ENCODE measurements around the gene ATP6V0D1.

Gene ATP6V0D1

GRCh38 chr16:67461600-67462278 lies 19.2 kb downstream of the ATP6V0D1 start:
- H3K4me3 ChIP-seq (ENCODE audit: low read length) = no peak overlapping the region
- H3K27ac ChIP-seq (ENCODE audit: low read length) = no peak overlapping the region
- no peak for TF ChIP-seq EZH2phosphoT487 (IDR thresholded peaks at IDR 0.05; ENCODE audit: low read depth)
- TF ChIP-seq CTCF (IDR thresholded peaks at IDR 0.05; ENCODE audit: low read depth, low read length) = no peak
- no peak overlapping the region for H3K9ac ChIP-seq (ENCODE audit: low read length)
- no peaks in the 10 kb centered on the region for H3K27me3 ChIP-seq (ENCODE audit: low read depth, low read length)
- H3K36me3 ChIP-seq (replicated peaks; ENCODE audit: low read depth, low read length) = no peaks in the 10 kb centered on the region
- no peak overlapping the region for H2AFZ ChIP-seq (ENCODE audit: low read depth, low read length)
- no peak overlapping the region for H3K4me2 ChIP-seq (ENCODE audit: low read length)
- H4K20me1 ChIP-seq (ENCODE audit: insufficient read depth, low read length) = peaks cover 69% of the 10 kb centered on the region
- H3K4me1 ChIP-seq (ENCODE audit: low read length) = peaks cover 7% of the 10 kb centered on the region
- H3K9me3 ChIP-seq (ENCODE audit: insufficient read depth, low read length) = no peaks in the 10 kb centered on the region
- H3K79me2 ChIP-seq (ENCODE audit: low read length) = peaks cover 16% of the 10 kb centered on the region; the same call in 1 of the 2 replicates

- H3K4me1 ChIP-seq (ENCODE audit: low read length) = peaks cover 14% of the 10 kb centered on the region
- no peak overlapping the region for H3K9ac ChIP-seq (ENCODE audit: low read length)
- TF ChIP-seq EZH2phosphoT487 (IDR thresholded peaks at IDR 0.05; ENCODE audit: low read depth) (no peak), CTCF (IDR thresholded peaks at IDR 0.05; ENCODE audit: low read depth, low read length) (no peak)
- H3K27ac ChIP-seq (ENCODE audit: low read length) = no peak overlapping the region
- peaks cover 73% of the 10 kb centered on the region for H4K20me1 ChIP-seq (ENCODE audit: insufficient read depth, low read length)
- no peaks in the 10 kb centered on the region for H3K9me3 ChIP-seq (ENCODE audit: insufficient read depth, low read length)
- peaks cover 16% of the 10 kb centered on the region; the same call in 1 of the 2 replicates for H3K79me2 ChIP-seq (ENCODE audit: low read length)
- no peak overlapping the region for H3K4me3 ChIP-seq (ENCODE audit: low read length)
- H3K36me3 ChIP-seq (replicated peaks; ENCODE audit: low read depth, low read length) = no peaks in the 10 kb centered on the region
- no peak overlapping the region for H2AFZ ChIP-seq (ENCODE audit: low read depth, low read length)
- H3K4me2 ChIP-seq (ENCODE audit: low read length) = no peak overlapping the region
- no peaks in the 10 kb centered on the region for H3K27me3 ChIP-seq (ENCODE audit: low read depth, low read length)
These were observed 20.0 kb downstream of the ATP6V0D1 start for GRCh38 chr16:67460961-67461360.

DNA sequence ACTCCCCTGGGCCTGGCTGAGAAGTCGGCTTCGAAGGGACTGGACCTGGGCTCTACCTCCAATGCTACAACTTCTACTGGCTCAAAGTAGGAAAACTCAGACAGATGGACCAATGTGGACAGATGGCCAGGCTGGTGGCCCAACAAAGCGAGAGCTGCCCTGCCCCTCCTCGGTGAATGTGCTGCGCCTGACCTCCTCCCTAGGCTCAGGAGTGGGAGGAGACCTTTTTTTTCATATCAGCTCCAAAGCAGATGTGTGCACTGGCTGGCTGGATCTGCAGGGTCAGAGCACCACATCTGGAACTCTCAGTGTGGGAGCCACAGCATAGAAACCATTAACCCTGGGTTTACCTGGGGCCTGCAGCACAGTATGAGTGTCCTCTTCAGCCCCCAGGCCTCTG lies 20.8 kb downstream of the ATP6V0D1 start:
- no peaks in the 10 kb centered on the region for H3K36me3 ChIP-seq (replicated peaks; ENCODE audit: low read depth, low read length)
- no peak overlapping the region for H3K9ac ChIP-seq (ENCODE audit: low read length)
- no peak overlapping the region for H3K4me2 ChIP-seq (ENCODE audit: low read length)
- H2AFZ ChIP-seq (ENCODE audit: low read depth, low read length) = no peak overlapping the region
- no peak for TF ChIP-seq CTCF (IDR thresholded peaks at IDR 0.05; ENCODE audit: low read depth, low read length)
- no peak for TF ChIP-seq EZH2phosphoT487 (IDR thresholded peaks at IDR 0.05; ENCODE audit: low read depth)
- no peaks in the 10 kb centered on the region for H3K27me3 ChIP-seq (ENCODE audit: low read depth, low read length)
- peaks cover 71% of the 10 kb centered on the region for H4K20me1 ChIP-seq (ENCODE audit: insufficient read depth, low read length)
- no peak overlapping the region for H3K27ac ChIP-seq (ENCODE audit: low read length)
- peaks cover 10% of the 10 kb centered on the region; the same call in 1 of the 2 replicates for H3K79me2 ChIP-seq (ENCODE audit: low read length)
- H3K4me1 ChIP-seq (ENCODE audit: low read length) = peaks cover 9% of the 10 kb centered on the region
- no peak overlapping the region for H3K4me3 ChIP-seq (ENCODE audit: low read length)
- H3K9me3 ChIP-seq (ENCODE audit: insufficient read depth, low read length) = no peaks in the 10 kb centered on the region

DNA sequence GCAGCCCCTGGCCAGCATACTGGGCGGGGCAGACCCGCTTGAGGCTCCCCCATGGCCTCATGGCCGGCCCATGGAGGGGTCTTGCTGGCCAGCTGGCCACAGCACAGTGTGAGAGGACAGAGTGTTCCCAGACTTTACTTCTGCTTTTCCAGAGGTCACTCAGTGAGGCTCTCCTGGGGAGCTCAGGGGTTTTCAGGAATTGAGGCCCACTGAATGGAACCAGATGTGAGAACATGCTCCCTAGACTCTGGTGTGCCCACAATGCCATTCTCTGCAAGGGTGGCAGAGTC lies 21.2 kb downstream of the ATP6V0D1 start:
- Histone ChIP-seq H3K27ac (ENCODE audit: low read length) (no peak overlapping the region), H3K4me3 (ENCODE audit: low read length) (no peak overlapping the region), H3K4me2 (ENCODE audit: low read length) (no peak overlapping the region), H3K79me2 (ENCODE audit: low read length) (peaks cover 8% of the 10 kb centered on the region; the same call in 1 of the 2 replicates), H4K20me1 (ENCODE audit: insufficient read depth, low read length) (peaks cover 71% of the 10 kb centered on the region), H2AFZ (ENCODE audit: low read depth, low read length) (no peak overlapping the region), H3K9me3 (ENCODE audit: insufficient read depth, low read length) (no peaks in the 10 kb centered on the region), H3K9ac (ENCODE audit: low read length) (no peak overlapping the region), H3K27me3 (ENCODE audit: low read depth, low read length) (no peaks in the 10 kb centered on the region), H3K4me1 (ENCODE audit: low read length) (peaks cover 9% of the 10 kb centered on the region), H3K36me3 (replicated peaks; ENCODE audit: low read depth, low read length) (no peaks in the 10 kb centered on the region)
- no peak for TF ChIP-seq CTCF (IDR thresholded peaks at IDR 0.05; ENCODE audit: low read depth, low read length)
- TF ChIP-seq EZH2phosphoT487 (IDR thresholded peaks at IDR 0.05; ENCODE audit: low read depth) = no peak

Data from OCI-LY3 (cell line).